ENCODE data around the gene C2orf68. TPM values are rescaled to one million over a fixed set of nuclear protein-coding genes. Genes with fewer than 3 reads are reported as not detected.
"Not testable (repeated sequence)": the region's sequence is repeated elsewhere in the genome, so short reads cannot be mapped to it uniquely, and the experiment has no call there.

C2orf68 gene
- total RNA-seq, 1 donor from 2014 or later = 9.3 TPM

DNA sequence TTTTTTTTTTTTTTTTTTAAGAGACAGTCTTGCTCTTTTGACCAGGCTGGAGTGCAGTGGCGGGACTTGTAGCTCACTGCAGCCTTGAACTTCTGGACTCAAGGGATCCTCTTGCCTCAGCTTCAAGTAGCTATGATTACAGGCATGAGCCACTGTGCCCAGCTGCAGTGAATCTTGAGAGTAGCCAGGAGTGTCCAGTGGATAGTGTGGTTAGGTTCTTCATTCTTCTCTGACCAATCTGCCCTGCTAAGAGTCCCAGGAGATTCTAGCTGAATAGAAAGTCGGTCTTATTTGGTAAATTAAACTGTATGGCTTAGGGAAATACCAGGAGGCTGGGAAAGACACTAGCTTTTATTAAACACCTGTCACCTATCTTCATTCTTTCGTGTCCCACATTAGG lies 19.4 kb upstream of the C2orf68 start:
- DNase-seq (ENCODE audit: extremely low read depth, low read depth, low spot score) = no peak

DNA sequence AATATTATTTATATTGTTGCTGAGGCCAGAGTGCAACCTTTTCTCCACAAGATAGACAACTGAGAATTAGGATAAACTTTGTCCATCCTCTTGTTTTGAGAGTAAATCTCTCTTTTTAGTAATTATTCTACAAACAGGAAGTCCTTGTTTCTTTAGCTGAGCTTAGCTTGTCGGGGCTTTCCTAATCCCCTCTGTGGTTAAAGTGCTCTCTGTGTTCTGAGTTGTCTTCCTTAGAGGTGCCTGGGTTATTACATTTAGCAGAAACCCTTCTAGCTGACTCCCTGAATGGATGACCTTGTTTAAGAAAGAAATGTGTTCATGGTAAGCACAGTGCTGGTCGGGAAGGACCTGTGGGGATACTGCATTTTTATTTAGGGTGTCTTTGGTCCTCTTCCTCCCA lies 16.8 kb upstream of the C2orf68 start:
- DNase-seq (ENCODE audit: extremely low read depth, low read depth, low spot score) = no peak

DNA sequence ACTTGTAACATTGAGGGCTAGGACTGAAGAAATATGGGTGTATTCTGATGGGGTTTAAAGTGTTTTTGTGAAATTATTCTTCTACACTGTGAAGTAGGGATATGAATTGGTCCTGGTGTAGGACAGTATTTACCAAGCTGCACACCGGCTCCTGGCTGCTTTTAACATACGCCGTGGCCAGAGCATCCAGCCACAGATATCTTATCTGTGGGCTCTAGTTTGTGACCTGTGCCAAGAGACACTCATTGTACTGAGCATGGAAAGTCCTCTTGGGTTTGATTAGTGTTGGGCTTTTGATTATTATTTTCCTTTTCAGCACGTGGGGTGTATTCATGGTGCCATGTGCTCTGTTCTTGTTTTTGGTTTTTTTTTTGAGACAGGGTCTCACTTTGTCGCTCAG lies 12.1 kb upstream of the C2orf68 start:
- no peak for DNase-seq (ENCODE audit: extremely low read depth, low read depth, low spot score)

DNA sequence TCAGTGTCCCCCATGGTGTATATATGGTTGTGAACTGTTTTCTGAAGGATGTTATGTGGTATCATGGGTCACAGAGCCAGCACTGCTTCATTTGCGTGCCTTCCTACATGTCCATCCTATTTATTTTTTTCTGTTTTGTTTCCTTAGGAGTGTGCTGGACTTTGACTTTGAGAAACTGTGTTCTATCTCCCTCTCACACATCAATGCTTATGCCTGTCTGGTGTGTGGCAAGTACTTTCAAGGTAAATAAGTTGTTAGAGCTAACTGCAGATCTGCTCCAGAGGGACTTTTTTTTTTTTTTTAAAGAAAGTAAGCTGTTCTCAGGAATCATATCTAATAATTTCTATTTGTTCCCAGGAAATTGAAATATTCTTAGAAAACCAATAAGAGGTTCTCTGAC lies 9.5 kb upstream of the C2orf68 start:
- DNase-seq (ENCODE audit: extremely low read depth, low read depth, low spot score) = no peak

DNA sequence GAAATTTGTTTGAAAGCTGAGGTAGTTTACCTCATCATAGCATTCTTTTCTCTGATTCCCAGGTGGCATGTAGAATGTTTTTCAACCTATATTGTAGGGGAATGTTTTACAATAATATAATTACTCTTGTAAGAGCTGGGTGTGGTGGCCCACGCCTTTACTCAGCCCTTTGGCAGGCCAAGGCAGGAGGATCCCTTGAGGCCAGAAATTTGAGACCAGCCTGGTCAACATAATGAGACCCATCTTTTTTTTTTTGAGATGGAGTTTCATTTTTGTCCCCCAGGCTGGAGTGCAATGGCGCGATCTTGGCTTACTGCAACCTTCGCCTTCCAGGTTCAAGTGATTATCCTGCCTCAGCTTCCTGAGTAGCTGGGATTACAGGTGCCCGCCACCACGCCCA lies 7.8 kb upstream of the C2orf68 start:
- DNase-seq (ENCODE audit: extremely low read depth, low read depth, low spot score) = no peak

DNA sequence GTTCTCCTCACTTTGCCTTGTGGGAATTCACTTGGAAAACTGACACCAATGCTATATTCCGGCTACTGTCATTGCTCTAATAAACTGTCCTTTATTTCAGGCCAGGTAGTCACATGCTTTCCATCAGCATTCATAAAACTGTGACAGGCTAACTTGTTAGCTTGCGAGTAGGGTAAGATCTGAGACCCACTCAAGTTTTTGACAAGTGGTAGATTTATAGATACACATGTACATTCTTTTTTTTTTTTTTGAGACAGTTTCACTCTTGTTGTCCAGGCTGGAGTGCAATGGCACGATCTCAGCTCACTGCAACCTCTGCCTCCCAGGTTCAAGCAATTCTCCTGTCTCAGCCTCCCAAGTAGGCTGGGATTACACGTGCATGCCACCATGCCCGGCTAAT lies 5.9 kb upstream of the C2orf68 start:
- not testable (repeated sequence) for DNase-seq (ENCODE audit: extremely low read depth, low read depth, low spot score)

DNA sequence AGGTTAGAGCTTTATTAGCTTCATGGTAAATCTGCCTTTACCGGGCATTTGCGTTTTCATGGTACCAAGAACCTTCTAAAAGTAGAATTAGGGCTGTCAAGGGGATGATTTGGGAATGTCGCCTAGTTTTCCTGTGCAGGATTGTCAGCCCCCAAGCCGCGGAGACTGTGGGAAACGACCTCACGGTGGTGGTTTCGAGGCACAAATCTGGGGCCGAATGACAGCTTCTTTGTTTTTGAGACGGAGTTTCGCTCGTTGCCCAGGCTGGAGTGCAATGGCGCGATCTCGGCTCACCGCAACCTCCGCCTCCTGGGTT lies 3.5 kb upstream of the C2orf68 start:
- no peak for DNase-seq (ENCODE audit: extremely low read depth, low read depth, low spot score)

DNA sequence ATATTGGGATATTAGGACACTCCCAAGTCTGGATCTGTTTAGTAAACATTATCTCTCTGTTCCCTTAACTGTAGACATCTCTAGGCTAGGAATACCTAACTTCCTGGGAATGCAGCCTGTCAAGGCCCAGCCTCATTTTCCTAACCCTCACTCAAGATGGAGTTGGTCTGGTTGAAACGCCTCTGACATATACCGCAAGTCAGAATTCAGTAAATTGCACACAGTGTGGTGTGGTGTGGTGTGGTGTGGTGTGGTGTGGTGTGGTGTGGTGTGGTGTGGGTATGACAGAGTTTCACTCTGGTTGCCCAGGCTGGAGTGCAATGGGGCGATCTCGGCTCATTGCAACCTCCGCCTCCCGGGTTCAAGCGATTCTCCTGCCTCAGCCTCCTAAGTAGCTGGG lies 2.9 kb upstream of the C2orf68 start:
- DNase-seq (ENCODE audit: extremely low read depth, low read depth, low spot score) = not testable (repeated sequence)

DNA sequence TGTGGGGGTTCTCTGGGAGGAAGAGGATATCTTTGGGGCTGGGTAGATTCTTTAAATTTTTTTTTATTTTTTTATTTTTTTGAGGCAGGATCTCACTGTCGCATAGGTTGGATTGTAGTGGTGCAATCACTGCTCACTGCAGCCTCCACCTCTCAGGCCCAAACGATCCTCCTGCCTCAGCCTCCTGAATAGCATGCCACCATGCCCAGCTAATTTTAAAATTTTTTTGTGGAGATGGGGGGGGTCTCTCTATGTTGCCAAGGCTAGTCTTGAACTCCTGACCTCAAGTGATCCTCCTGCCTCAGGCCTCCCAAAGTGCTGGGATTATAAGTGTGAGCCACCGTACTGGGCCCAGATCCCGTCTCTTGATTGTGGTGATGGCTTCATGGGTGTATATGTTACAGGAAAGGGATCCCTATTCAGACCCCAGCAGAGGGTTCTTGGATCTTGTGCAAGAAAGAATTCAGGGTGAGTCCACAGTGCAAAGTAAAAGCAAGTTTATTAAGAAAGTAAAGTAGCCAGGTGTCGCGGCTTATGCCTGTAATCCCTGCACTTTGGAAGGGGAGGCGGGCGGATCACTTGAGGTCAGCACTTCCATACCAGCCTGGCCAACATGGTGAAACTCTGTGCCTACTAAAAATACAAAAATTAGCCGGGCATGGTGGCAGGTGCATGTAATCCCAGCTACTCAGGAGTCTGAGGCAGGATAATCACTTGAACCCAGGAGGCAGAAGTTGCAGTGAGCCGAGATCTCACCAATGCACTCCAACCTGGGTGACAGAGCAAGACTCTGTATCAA lies 2.0 kb upstream of the C2orf68 start:
- DNase-seq (ENCODE audit: extremely low read depth, low read depth, low spot score) = no peak

DNA sequence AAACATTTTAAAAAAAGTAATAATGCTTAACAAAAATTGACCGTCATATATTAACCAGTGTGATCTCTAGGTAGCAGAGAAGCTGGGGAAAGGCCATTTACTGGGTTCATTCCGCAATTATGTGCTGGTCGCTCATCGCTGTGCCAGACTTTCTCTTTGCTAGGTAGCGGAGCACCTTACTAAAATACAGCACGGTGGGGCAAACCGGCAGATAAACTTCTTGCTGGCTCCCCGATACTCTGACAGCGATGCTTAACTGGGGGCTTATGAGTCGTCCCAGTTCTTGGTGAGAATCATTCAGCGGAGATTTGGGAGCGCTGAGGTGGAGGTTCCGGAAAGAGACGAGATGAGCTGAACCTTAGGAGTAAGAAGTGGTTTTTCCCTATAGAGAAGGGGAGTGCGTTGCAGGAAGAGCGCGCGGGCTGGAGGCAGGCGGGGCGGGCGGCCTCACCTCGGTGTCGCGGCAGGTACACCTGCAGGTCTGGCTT lies 605 bp downstream of the C2orf68 start:
- no peak for DNase-seq (ENCODE audit: extremely low read depth, low read depth, low spot score)

DNA sequence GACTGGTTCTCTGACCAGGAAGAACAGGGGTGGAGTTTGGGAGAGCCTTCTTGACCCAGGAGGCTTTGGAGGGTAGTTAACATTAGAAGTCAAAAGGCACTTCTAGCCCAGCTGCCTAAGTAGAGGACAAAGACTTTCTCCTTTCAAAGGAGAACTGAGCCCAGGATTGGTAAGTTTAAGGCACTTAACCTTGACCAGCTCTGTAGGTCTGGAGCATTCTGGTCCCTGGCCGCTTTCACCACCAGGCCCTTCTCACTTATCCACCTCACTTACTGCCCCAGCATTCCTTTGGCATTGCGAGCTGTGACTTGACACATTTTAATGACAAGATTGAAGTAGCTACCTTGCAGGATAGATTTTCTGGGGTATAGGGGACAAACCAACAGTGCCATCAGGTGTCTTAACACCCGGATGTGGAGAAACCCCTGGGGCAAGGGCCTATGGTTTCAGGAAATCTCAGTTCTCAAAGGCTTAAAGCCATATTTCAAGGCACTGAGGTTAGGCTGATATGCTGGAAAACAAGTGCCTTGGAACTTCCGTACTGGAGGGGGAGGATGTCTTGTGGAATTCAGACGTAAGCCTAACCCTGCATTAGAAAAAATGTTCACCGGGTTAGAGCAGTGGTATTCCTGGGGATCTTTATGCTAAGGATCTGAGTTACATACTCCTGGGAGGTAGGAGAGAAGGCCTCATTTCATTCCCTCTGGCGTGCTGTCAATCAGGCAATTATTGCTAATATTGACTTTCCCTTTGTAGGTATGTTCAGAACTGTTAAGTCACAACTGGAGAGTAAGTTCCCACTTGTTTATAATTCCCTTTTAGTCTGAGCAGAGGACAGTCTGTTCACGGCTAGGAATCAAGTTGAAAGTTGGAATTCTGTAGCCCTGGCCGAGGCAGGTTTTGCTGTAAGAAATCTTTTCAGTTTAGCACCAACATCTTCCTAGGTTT lies 4.3 kb downstream of the C2orf68 start:
- no peak for DNase-seq (ENCODE audit: extremely low read depth, low read depth, low spot score)

DNA sequence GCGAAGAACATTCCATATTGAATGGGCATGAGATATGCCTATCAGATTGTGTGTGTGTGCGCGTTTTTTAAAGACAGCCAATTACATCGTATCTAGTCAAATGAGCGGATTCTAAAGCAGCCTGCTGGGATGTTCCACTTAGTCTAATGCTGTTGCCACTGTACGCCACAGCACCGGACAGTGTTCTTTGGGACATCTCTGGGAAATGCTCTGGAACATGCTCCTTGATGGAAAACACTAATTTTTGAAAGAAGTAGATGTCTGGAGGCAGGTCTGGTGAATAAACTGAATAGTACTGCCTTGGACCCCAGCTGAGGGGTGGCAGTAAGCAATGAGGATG lies 5.8 kb downstream of the C2orf68 start:
- DNase-seq (ENCODE audit: extremely low read depth, low read depth, low spot score) = no peak

DNA sequence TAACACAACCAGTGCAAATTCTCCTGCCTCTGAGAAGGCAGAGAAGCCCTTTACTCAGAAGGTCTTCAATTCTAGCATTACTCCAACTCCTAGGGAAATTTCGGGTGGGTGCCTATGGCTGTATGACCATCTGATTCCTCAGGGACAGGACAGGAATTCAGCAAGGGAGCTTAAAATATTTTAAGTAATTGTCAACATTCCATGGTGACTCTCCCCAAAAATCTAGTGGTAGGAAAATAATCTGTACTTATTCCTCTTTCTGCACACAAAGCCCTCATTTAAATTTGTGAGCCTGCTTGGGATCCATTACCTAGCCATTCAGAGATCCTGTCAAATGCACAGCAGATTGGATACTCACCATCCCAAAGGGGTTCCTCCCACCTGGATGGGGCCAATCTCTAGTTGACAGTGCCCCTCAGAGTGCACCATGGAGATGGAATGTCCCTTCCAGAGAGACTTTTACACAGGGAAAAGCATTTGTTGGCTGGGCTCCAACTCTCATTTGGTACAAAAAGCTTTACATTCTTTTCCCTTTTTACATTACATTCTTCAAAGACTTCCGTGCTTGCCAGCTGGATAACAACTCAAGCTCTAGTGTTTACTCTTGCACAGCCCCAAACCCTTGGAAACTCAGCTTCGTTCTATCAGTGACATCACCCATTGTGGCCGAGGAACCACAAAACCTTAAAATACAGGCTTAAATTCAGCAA lies 6.3 kb downstream of the C2orf68 start:
- DNase-seq (ENCODE audit: extremely low read depth, low read depth, low spot score) = no peak

DNA sequence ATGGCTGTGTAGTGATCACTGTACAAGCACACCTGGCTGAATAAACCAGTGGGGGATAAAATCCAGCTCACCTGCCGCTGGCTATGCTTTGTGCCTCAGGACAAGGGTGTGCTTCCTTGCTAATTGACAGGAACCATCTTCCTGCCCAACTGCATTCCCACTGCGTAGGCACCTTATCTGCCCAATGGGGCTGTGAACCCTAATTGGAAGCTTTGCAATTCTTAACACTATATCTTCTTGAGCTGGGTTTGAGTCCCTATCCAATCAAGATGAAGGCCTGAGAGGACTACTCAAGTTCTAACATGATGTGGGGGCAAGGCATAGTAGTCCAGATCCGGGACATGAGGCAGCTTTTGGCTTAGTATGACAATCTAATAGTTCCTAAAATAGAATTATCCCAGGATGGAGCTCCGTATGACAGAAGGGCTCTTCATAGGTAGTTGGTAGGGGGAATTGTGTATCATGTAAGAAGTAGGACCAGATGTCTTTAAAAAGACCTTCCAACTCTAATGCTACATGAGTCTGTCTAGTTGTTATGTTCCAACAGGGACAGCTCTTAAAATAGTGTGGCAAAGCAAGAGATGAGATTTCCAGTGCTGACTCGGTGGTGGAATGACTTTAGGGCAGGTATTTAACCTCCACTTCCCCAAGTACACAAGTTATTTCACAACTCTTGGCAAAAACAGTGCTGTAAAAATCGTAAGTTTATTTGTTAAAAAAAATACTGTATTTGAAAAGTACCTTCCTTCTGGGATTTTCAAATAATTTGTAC lies 7.1 kb downstream of the C2orf68 start:
- DNase-seq (ENCODE audit: extremely low read depth, low read depth, low spot score) = no peak

DNA sequence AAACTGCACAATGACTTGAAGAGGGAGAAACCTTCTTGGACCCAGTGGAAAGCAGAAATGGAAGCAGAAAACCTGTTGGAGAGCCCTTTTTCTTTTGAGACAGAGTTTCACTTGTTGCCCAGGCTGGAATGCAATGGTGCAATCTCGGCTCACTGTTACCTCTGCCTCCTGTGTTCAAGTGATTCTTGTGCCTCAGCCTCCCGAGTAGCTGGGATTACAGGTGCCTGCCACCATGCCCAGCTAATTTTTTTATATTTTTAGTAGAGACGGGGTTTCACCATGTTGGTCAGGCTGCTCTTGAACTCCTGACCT lies 7.8 kb downstream of the C2orf68 start:
- not testable (repeated sequence) for DNase-seq (ENCODE audit: extremely low read depth, low read depth, low spot score)

DNA sequence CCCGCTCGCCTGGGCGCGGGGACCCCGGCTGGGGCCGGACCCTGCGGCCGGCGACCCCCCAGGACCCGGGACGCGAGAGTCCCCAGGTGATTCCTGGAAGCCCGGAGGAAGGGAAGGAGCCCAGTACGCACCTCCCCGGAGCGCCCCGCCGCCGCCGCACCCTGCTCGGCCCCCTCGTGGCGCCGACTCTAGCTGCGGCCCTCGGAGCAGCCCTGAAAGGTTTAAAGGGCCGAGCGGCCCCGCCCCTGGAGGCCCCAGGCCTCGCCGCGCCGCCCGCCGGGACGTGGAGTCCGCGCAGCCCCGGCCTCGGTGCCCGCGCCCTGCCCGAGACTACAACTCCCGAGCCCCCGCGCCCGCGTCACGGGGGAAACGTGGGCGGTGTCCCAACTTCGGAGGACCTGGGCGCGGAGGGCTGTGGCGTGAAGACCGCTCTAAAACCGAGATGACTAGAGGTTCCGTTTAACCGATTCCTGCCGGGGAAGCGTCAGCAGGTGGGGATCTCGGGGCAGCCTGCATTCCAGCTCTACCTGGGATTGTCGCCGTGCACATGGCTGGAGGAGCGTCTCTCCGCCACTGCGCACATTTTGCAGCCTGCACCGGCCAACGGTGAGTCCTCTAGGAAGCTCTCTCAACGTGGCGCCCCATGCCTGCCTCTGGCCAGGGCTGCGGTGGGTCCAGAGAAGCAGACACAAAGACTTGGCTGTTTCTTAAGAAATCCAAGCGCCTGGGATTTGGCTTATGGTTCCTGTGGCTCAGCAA lies 9.2 kb downstream of the C2orf68 start, which contains the start of gene TMEM150A:
TMEM150A (minus strand) TSS at position 223 of the 759 bp plus-strand sequence. CDS start 750 bp downstream, outside the sequence.
- DNase-seq (ENCODE audit: extremely low read depth, low read depth, low spot score) = no peak

DNA sequence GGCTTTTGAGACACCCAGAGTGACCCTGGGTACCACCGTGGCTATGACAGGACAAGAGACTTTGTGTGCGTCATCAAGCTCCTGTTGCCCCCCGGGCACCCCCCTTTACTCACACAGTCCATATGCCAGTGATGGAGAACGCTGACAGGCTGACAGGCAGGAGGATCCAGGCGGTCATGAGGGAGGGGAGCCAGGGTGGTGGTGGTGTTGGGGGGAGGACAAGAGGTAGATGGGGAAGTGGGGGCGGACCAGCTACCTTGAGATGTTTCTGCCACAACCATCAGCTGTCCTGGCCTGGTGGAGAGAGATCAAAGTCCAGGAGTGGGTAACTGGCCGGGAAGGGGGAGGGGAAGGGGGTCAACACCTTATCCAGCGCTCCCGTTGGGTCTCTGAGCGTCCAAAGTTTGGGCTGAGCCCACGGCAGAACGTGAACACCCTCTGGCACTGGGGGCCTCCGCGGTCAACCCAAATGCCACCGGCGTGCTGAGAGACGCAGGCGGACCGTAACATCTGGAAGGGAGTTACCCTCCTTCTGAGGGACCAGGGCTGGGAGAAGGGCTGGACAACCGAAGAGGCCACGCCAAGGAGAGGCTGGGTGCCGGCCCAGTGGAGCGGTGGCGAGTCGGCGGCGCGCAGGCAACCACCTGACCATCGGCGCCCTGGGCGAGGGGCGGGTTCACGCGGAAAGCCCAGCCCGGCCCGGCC lies 9.9 kb downstream of the C2orf68 start:
- no peak for DNase-seq (ENCODE audit: extremely low read depth, low read depth, low spot score)

DNA sequence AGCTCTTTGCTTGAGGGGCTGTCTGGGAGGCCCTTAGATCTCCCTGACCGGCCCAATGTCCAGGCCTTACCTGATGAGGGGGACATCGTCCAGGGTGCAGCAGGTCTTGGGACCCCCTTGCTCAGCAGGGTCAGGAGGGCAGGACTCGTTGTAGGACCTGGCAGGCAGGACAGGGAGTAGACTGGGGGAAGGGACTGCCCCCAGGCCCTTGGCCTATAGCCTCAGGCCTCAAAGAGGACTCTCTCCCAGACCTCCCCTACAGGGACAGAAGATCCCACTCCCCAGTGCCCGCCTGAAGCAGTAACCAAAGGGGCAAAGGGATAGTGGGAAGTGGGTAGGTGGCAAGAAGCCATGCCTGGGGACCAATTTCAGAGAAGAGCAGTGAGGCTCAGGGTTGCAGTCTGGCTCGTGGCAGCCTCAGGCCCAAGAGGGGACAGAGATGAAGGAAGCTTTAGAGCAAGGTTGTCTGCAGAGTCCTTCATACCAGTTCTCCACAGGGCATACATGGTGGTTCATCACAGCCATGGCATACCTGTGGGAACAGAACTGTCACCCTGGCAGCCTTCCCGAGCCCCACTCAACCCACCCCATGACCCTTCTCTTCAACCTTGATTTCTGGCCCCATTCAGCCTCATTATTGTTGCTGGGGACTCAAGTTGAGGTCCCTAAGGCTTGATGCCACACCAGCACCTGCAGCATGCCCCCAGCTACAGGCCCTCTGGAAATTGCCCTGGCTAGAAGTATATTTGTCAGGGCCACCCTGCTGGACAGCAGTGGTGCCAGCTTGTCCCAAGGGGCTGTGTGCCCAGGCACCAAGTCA lies 10.7 kb downstream of the C2orf68 start:
- DNase-seq (ENCODE audit: extremely low read depth, low read depth, low spot score) = no peak

DNA sequence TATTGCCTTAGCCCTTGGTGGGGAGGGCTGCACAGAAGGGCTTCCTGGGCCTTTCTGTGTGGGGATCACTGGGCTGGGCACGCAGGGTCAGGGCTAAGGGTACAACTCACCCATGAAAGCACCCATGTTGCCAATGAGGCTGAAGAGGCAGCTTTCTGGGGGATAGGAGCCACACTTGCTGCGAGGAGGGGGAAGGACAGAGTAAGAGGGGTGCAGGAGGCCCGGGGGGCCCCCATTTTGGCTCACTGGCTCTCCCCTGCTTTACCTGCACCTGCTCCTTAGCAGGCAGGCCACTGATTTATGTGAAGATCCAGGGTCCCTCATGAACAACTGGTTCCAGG lies 11.7 kb downstream of the C2orf68 start:
- no peak for DNase-seq (ENCODE audit: extremely low read depth, low read depth, low spot score)
